ENCODE results near the gene LDB2.

Gene LDB2

DNA sequence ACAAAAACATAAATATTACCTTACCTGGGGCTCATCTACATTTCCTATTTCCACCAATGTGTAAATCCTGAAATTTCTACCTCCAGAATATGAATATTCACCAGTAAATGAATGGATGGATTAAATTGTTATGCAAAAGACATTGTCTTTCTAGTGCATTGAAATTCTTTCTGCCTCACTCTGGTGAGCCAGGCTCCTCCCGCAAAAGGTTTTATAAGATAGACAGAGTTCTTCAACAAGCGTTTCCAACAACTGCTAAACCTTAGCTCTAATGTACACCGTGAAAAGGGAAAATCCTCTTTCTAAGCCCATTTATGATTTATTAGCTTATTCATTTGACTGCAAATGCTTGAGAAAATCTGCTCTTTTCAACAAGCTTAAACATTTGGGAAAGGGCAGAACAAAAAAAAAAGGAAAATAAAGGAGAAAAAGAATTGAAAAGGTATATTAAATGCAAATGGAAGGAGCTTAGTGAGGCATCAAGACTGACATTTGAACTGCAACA lies 72.0 kb downstream of the LDB2 start:
- TF ChIP-seq, protein P1, sequence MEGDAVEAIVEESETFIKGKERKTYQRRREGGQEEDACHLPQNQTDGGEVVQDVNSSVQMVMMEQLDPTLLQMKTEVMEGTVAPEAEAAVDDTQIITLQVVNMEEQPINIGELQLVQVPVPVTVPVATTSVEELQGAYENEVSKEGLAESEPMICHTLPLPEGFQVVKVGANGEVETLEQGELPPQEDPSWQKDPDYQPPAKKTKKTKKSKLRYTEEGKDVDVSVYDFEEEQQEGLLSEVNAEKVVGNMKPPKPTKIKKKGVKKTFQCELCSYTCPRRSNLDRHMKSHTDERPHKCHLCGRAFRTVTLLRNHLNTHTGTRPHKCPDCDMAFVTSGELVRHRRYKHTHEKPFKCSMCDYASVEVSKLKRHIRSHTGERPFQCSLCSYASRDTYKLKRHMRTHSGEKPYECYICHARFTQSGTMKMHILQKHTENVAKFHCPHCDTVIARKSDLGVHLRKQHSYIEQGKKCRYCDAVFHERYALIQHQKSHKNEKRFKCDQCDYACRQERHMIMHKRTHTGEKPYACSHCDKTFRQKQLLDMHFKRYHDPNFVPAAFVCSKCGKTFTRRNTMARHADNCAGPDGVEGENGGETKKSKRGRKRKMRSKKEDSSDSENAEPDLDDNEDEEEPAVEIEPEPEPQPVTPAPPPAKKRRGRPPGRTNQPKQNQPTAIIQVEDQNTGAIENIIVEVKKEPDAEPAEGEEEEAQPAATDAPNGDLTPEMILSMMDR (IDR thresholded peaks at IDR 0.05): no peak

DNA sequence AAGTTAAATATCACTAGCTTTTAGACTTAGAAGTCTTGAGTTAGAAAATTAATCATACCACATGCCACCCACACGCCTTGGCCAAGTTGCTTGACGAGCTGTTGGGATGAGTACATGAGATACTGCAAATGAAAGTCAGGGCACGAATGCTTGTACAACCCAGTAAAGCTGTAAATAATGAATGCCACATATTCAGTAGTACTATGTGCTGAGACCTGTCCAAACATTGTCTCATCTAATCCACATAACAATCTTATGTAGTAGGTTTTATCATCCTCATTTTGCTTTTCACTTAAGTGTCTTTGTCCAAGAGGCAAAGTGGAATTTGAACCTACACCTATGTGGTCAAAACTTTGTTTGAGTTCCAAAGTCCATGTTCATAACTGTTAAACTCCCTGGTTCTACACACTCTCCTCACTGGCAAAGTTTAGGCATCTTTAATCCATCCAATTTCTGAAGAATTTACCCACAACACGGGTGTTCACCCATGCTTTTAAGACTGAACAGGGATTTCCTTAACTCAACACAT lies 74.1 kb downstream of the LDB2 start:
- TF ChIP-seq, protein P1 (IDR thresholded peaks at IDR 0.05): no peak

DNA sequence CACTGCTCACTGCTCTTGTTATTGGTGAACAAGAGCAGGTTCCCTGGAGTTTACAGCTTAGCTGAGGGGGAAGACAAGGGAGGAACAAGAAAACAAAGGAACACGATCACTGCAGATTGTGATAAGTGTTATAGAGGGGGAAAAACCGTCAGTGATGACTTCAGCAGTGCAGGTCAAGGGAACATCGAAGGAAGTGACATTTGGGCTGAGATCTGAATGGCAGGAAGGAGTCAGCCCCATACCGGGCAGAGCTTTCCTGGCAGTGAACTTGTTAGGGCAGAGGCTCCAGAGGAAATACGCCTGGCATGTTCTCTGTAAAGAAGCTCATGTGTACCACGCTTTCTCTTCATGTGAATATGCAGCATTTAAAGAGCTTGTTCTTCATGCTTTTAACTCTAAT lies 78.1 kb downstream of the LDB2 start:
- TF ChIP-seq, protein P1 (IDR thresholded peaks at IDR 0.05): no peak

DNA sequence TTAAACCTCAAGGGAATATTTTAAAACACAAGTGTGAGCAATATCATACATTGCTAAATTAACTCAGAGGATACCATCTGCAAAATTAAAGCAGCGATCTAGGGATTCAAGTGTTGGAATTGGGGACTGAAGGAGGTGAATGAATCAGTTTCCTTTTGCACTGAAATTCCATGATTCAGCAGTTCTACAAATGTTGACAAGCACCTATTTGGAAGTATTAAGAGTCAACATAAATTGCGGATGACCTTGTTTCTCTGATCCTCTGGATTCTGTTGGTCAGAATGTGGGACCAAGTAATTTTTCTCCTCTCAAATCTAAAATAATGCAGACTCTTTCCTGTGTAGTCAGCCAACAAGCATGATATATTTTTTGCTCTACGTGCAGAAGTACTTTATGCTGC lies 78.8 kb downstream of the LDB2 start:
- TF ChIP-seq, protein P1 (IDR thresholded peaks at IDR 0.05): no peak

DNA sequence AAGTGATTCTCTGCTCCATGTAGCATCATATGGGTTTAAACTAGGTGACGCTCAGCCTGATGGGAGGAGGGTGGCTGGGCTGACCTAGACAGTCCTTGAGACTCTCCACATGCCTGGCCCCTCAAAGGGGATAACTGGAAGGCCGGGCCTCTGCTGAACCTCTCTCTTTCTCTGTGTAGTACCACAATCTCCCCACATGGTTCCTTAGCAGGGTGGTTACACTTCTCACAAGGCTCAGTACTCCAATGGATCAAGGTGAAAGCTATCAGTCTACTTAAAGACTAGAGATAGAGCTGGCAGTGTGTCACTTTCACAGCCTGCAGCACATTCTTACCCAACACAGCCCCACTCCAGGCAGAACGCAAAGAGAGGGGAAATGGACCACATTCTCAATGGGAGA lies 80.4 kb downstream of the LDB2 start:
- TF ChIP-seq, protein P1 (IDR thresholded peaks at IDR 0.05): no peak

DNA sequence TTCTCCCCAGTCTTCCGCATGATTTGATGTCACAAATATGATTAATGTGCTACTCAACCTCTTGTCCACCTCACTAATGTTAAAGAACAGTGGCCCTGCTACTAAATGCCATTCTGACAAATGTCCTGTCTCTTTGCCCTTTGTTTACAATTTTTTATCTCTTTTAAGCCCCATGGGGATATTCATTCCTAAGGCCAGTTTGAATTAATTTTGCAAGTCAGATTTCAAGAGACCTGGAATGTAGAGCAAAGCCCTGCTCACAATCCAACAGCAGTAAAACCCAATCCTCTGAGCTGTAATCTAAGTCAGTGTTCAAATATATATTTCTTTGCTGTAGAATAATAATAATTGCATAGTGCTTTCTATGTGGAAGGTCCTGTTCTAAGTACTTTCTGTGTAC lies 81.2 kb downstream of the LDB2 start:
- TF ChIP-seq, protein P1 (IDR thresholded peaks at IDR 0.05): no peak

DNA sequence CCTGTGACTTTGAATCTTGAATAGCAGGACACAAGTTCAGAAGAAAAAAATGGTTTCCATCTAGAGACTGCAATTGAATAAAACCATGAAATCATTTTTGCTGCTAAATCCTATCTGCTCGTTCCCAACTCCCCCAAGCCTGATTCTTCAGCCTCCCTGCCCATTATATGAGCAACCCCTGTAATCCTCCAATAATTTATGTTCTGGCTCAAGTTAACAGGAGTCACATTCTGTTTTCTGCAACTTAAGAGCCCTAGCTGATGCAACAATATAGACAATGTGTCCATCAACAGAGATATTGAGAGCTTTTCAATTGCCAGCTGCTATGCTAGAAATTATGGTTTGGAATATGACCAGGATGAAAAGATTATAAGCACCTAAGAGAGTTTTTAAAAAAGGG lies 84.1 kb downstream of the LDB2 start:
- TF ChIP-seq, protein P1 (IDR thresholded peaks at IDR 0.05): no peak

DNA sequence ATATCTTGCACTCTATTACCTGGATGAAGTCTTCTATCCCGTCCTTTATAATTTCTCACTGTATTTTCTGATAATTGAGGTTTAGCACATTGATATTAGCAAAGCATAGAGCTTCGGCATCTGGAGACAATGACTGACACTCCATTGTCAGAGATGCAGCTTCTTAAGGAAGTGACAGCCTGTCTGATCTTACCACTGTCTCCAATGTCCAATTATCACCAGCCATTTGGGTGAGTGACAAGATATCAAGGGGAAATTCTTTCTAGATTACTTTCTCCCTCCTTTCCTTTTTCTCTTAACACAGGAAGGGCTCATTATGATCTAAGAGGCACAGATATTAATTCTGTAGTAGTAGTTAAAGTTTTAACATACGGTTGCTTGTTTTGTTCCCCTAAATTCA lies 86.4 kb downstream of the LDB2 start:
- TF ChIP-seq, protein P1 (IDR thresholded peaks at IDR 0.05): no peak
